Stomach smooth muscle (tissue), 2 donors: ENCODE measurements around the gene RND2.
A peak's percentile ranks its signal among the peaks of the same experiment; 100 is the strongest.

Source experiments
- H3K27ac ChIP-seq: one replicate; pipeline ENCODE4 v1.7.0; 2013; ENCODE audit warnings: mild to moderate bottlenecking, low read length, inconsistent platforms
- H3K27me3 ChIP-seq, 2 donors: one replicate each; pipeline ENCODE4 v1.7.0; 2013; ENCODE audit warnings: low read length in 2 of 2; ENCODE audit not compliant: insufficient read depth in 2 of 2, control insufficient read depth in 1 of 2
- H3K36me3 ChIP-seq, 2 donors: one replicate each; pipeline ENCODE4 v1.7.0; 2013; ENCODE audit warnings: low read length in 2 of 2; ENCODE audit not compliant: control insufficient read depth in 2 of 2, insufficient read depth in 2 of 2
- H3K4me1 ChIP-seq: one replicate; pipeline ENCODE4 v1.7.0; 2013; ENCODE audit warnings: low read length; ENCODE audit not compliant: control insufficient read depth, insufficient read depth
- H3K4me3 ChIP-seq, 2 donors: one replicate each; pipeline ENCODE4 v1.7.0; 2013; ENCODE audit warnings: low read length in 2 of 2
- H3K9ac ChIP-seq, 2 donors: one replicate each; pipeline ENCODE4 v1.7.0; 2013; ENCODE audit warnings: low read length in 2 of 2, mild to moderate bottlenecking in 1 of 2
- H3K9me3 ChIP-seq, 2 donors: one replicate each; pipeline ENCODE4 v1.7.0; 2013; ENCODE audit warnings: low read length in 2 of 2; ENCODE audit not compliant: control insufficient read depth in 2 of 2
- donor health status: healthy.
- donor health status: Pancreatic carcinoma.

RND2 gene

GRCh38 chr17:43006639-43007551, 18.1 kb upstream of the RND2 start, which contains the start of gene IFI35:
TSS of gene IFI35 (plus strand) at chr17:43006784. CDS start at chr17:43006948, 164 bp downstream.
- peak within 1 kb of the TSS; percentile 96 to 97 for H3K9ac ChIP-seq
- peaks cover 4% of the 10 kb centered on the region for H3K4me1 ChIP-seq
- H3K36me3 ChIP-seq, result peaks cover 9 to 17% of the 10 kb centered on the region in 2 donors
- no peaks in the 10 kb centered on the region for H3K27me3 ChIP-seq
- H3K4me3 ChIP-seq, result peak within 1 kb of the TSS; percentile 93 to 97
- H3K27ac ChIP-seq, result peak within 1 kb of the TSS; percentile 92
- no peaks in the 10 kb centered on the region for H3K9me3 ChIP-seq

- no peak overlapping the region for H3K27ac ChIP-seq
- peaks cover 21% of the 10 kb centered on the region for H3K4me1 ChIP-seq
- peaks cover 18 to 25% of the 10 kb centered on the region in 2 donors for H3K36me3 ChIP-seq
- no peak overlapping the region for H3K4me3 ChIP-seq
- no peaks in the 10 kb centered on the region for H3K9me3 ChIP-seq
- no peak overlapping the region for H3K9ac ChIP-seq
- H3K27me3 ChIP-seq, result no peaks in the 10 kb centered on the region
Measured at GRCh38 chr17:43010667-43011308, 14.2 kb upstream of the RND2 start.

DNA sequence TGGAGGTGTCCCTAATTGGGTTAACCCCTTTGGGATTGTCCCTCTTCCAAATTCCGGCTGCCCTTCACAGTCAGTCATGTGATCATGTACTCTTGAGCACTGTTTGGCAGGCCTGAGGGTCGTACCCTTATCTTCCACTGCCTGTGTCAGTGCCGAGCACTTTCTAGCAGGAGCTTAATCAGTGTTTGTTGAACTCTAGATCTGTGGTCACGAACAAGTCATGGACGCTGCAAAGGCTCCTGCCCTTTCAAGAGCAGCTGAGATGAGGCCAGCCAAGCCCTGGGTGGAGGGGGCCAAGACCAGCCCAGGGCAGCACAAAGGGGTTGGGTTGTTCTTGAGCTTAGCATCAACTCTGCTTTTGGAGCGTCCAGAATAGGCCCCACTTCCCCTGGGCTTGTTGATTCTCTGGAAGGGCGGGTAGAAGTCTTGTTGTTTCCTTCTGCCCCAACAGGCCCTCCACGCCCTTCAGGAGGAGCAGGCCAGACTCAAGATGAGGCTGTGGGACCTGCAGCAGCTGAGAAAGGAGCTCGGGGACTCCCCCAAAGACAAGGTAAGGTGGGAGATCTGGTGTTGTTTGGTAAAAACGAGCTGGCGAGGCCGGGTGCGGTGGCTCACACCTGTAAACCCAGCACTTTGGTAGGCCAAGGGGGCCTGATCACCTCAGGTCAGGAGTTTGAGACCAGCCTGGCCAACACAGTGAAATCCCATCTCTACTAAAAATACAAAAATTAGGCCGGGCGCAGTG, 13.1 kb upstream of the RND2 start:
- Histone ChIP-seq H3K9me3 (no peaks in the 10 kb centered on the region), H3K4me3 (no peak overlapping the region), H3K9ac (peak overlapping the region in 1 of 2 donors; percentile 47), H3K4me1 (peaks cover 26% of the 10 kb centered on the region), H3K27me3 (no peaks in the 10 kb centered on the region), H3K27ac (no peak overlapping the region), H3K36me3 (peaks cover 26 to 29% of the 10 kb centered on the region in 2 donors)

DNA sequence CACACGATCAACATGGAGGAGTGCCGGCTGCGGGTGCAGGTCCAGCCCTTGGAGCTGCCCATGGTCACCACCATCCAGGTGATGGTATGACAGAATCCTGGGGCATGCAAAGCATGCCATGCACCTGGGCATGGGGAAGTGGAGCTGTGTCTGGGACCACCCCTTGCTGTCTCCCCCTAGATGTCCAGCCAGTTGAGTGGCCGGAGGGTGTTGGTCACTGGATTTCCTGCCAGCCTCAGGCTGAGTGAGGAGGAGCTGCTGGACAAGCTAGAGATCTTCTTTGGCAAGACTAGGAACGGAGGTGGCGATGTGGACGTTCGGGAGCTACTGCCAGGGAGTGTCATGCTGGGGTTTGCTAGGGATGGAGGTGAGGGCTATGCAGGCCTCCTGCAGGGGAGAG, 11.7 kb upstream of the RND2 start:
- H3K9ac ChIP-seq, result no peak overlapping the region
- no peaks in the 10 kb centered on the region for H3K27me3 ChIP-seq
- no peak overlapping the region for H3K27ac ChIP-seq
- H3K9me3 ChIP-seq, result no peaks in the 10 kb centered on the region
- peaks cover 32 to 36% of the 10 kb centered on the region in 2 donors for H3K36me3 ChIP-seq
- no peak overlapping the region for H3K4me3 ChIP-seq
- H3K4me1 ChIP-seq, result peaks cover 30% of the 10 kb centered on the region

- Histone ChIP-seq H3K27ac (peak overlapping the region; percentile 37), H3K36me3 (peaks cover 32 to 37% of the 10 kb centered on the region in 2 donors), H3K4me1 (peaks cover 33% of the 10 kb centered on the region), H3K27me3 (no peaks in the 10 kb centered on the region), H3K9me3 (no peaks in the 10 kb centered on the region), H3K4me3 (no peak overlapping the region), H3K9ac (no peak overlapping the region)
Measured at GRCh38 chr17:43014020-43014648, 10.9 kb upstream of the RND2 start.

- peak overlapping the region; percentile 37 for H3K27ac ChIP-seq
- H3K36me3 ChIP-seq, result peaks cover 32 to 37% of the 10 kb centered on the region in 2 donors
- no peaks in the 10 kb centered on the region for H3K9me3 ChIP-seq
- H3K9ac ChIP-seq, result no peak overlapping the region
- H3K27me3 ChIP-seq, result no peaks in the 10 kb centered on the region
- peaks cover 38% of the 10 kb centered on the region for H3K4me1 ChIP-seq
- no peak overlapping the region for H3K4me3 ChIP-seq
Measured at GRCh38 chr17:43014649-43015542, 10.1 kb upstream of the RND2 start.

DNA sequence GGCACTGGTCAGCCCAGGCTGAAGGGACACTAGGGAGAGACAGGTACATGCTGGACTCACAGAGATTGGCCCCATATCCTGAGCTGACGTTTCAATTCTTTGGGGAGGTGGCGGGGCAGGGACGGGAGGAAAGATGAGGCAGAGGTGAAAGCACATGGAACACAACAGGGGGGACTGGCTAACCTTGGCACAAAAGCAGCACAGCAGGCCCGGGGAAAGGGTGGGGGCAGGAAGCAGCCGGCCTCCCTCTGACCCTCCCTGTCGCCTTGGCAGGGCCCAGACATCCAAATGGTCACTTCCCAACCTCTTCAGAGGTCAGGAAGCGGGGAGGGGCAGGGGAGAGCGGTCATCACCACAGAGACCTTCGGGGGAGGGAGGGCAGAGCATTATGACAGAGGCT, 9.5 kb upstream of the RND2 start:
- H3K36me3 ChIP-seq, result peaks cover 32 to 37% of the 10 kb centered on the region in 2 donors
- H3K27me3 ChIP-seq, result no peaks in the 10 kb centered on the region
- no peak overlapping the region for H3K9ac ChIP-seq
- H3K4me3 ChIP-seq, result no peak overlapping the region
- H3K9me3 ChIP-seq, result no peaks in the 10 kb centered on the region
- peaks cover 45% of the 10 kb centered on the region for H3K4me1 ChIP-seq
- peak overlapping the region; percentile 37 for H3K27ac ChIP-seq

GRCh38 chr17:43016216-43016615, 8.8 kb upstream of the RND2 start:
- Histone ChIP-seq H3K4me1 (peaks cover 50% of the 10 kb centered on the region), H3K4me3 (peak overlapping the region in 1 of 2 donors; percentile 15), H3K9ac (no peak overlapping the region), H3K36me3 (peaks cover 32 to 37% of the 10 kb centered on the region in 2 donors), H3K27me3 (no peaks in the 10 kb centered on the region), H3K9me3 (no peaks in the 10 kb centered on the region), H3K27ac (peak overlapping the region; percentile 24)

DNA sequence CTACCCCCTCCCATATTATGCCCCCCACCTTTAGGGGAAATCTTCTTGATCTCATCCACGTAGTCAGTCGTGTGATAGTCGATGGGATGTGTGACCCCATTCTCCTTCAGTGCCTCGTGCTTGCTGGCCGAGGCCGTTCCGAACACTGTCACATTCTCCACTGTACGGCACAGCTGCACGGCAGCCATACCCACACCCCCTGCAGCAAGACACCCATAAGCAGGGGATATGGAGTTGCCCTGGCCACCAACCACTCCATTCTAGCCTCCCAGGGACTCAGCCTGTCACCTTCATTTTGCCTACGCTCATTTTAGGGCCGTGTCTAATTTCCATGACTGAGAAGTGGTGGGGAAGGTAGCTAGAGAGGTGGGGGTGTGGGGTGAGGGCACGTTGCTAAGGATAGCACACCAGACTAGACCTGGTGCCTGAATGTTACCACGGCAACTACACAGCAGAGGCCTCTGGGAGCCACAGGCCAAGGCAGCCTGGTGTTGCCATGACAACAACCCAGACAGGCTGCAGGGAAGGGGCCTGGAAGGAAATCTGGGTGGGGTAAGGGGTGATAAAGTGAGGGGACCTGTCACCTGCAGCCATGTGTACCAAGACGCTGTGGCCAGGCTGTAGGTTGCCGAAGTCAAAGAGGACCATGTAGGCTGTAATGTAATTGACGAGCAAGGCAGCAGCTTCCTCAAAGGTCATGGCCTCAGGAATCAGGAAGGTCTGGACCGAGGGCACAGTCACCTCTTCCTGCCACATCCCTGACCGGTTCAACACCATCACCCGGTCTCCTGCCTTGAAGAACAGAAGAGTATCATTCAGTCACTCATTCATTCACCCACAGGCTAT, 6.8 kb upstream of the RND2 start:
- Histone ChIP-seq H3K4me3 (no peak overlapping the region), H3K9me3 (no peaks in the 10 kb centered on the region), H3K4me1 (peaks cover 49% of the 10 kb centered on the region), H3K27ac (peak overlapping the region; percentile 31), H3K36me3 (peaks cover 28 to 33% of the 10 kb centered on the region in 2 donors), H3K9ac (no peak overlapping the region), H3K27me3 (no peaks in the 10 kb centered on the region)
